NCI-H2196 (cell line): ENCODE results near the gene ZNF653.
"Not testable (repeated sequence)": the region's sequence is repeated elsewhere in the genome, so short reads cannot be mapped to it uniquely, and the experiment has no call there.

Source experiments
- DNase-seq: peaks from one replicate; lab custom pipeline; 2025; ENCODE audit not compliant: unreplicated experiment; lab: John Stamatoyannopoulos, UW

The ZNF653 gene

DNA sequence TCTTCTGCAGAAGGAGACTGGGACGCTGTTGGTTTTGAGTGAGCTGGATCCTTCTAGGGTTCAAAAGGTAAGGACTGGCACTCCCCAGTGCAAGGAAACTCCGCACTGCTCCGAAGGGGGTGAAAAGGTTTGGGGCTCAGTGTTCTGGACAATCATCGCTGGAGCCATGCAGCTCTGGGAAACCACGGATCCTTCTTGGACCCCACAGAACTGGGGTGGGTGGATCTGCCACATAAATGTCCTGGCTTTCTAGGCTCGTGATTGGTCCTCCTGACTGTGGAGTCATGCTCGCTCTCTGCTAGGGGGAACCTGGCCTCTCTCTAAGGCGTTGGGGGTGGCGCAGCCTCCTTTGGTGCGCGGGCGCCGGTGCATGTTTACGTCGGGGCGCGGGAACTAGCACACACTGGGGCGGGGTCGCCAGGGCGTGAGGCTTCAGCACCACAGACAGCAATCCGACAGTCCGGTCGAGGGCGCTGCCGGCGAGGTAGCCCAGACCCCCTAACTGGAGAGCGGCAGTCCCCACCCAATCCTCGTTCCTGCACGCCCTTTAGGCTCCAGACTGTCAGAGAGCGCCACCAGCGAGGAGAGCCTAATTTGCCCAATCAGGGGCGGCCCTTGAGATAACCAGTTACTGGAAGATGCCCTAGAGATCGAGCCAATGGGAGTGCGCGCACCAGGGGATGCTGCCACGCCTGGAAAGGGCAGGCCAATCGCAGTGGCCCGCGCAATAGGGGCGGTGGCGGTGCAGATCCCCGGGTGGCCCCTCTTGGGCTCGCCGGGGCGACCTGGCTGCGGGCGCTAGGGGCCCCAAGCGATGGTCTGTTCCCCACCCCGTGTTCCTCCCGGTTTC, 23.9 kb downstream of the ZNF653 start:
- DNase-seq, result peak; percentile 96

GRCh38 chr19:11480715-11481533, 24.7 kb downstream of the ZNF653 start, which contains the start of gene ELAVL3:
ELAVL3 (minus strand) TSS chr19:11481046; CDS start chr19:11480608, 438 bp downstream.
- peak; percentile 71 for DNase-seq

GRCh38 chr19:11479898-11480714, 25.5 kb downstream of the ZNF653 start:
- peak; percentile 29 for DNase-seq

- DNase-seq, result no peak
Observed at GRCh38 chr19:11479090-11479897, 26.3 kb downstream of the ZNF653 start.

- no peak for DNase-seq
Observed at GRCh38 chr19:11478167-11479089, 27.2 kb downstream of the ZNF653 start.

DNA sequence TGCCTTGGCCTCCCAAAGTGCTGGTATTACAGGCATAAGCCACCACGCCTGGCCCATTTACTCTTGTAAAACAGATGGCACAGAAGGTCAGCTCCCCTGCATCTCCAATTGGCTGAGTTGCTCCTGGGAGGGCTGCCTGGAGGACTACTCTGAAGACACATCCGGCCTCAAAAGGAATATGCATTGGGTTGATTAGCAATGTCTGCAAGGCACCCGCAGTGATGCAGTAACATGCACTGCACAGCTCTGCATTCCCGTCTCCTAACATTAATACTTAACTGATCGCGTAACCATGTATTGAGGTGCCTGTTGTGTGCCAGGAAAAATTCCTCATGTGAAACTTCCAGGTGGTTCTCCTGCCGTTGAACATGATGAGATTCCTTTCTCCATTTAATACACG, 29.8 kb downstream of the ZNF653 start:
- DNase-seq, result no peak

DNA sequence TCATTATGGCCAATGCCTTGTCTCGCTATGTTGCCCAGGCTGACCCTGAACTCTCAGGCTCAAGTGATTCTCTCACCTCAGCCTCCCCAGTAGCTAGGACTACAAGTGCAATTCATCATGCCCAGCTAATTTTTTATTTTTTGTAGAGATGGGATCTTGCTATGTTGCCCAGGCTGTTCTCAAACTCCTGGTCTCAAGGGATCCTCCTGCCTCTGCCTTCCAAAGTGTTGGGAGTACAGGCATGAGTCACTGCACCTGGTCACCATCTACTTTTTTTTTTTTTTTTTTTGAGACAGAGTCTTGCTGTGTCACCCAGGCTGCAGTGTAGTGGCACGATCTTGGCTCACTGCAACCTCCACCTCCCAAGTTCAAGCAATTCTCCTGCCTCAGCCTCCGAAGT, 30.3 kb downstream of the ZNF653 start:
- DNase-seq, result not testable (repeated sequence)

DNA sequence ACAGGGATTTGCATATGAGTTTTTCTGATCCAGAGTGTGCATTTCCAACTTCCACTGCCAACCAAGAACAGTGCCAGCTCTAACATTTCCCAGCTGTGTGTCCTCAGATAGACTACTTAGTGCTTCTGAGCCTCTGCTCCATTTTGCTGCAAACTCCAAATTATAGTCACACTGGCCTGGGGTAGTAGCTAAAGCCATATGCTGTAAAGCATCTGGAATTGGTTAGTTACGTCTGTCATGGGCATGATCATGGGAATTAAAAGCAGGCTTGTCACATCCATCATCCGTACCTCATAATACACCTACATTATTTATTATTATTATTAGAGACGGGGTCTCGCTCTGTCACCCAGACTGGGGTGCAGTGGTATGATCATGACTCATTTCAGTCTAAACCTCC, 31.9 kb downstream of the ZNF653 start:
- DNase-seq, result no peak

GRCh38 chr19:11468266-11468845, 37.3 kb downstream of the ZNF653 start:
- not testable (repeated sequence) for DNase-seq

- no peak for DNase-seq
Observed at GRCh38 chr19:11465600-11465999, 40.0 kb downstream of the ZNF653 start.

- no peak for DNase-seq
Observed at GRCh38 chr19:11464333-11465265, 41.0 kb downstream of the ZNF653 start.

DNA sequence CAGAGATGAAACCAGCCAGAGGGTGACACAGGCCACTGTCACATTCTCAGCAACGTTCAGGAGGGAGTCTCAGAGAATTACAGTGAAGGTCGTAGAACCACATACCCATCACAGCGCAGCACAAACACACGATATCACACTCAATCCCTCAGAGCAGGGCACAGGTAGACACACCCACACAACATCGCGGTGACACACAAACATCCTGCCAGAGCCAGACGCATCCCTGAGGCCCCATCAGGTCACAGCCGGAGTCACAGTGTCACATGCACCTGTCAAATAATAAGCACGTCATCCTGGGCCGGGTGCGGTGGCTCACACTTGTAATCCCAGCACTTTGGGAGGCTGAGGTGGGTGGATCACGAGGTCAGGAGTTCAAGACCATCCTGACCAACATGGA, 42.2 kb downstream of the ZNF653 start:
- DNase-seq, result no peak

GRCh38 chr19:11461453-11461852, 44.2 kb downstream of the ZNF653 start:
- no peak for DNase-seq

- DNase-seq, result no peak
Observed at GRCh38 chr19:11460207-11460606, 45.4 kb downstream of the ZNF653 start.

DNA sequence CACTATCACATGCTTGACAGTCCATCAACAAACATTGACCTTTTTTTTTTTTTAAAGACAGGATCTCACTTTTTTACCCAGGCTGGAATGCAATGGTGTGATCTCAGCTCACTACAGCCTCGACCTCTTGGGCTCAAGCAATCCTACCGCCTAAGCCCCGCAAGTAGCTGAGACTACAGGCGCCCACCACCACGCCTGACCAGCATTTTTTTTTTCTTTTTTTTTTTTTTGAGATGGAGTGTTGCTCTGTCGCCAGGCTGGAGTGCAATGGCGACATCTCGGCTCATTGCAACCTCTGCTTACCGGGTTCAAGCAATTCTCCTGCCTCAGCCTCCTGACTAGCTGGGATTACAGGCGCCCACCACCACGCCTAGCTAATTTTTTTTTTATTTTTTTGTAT, 46.7 kb downstream of the ZNF653 start:
- not testable (repeated sequence) for DNase-seq

DNA sequence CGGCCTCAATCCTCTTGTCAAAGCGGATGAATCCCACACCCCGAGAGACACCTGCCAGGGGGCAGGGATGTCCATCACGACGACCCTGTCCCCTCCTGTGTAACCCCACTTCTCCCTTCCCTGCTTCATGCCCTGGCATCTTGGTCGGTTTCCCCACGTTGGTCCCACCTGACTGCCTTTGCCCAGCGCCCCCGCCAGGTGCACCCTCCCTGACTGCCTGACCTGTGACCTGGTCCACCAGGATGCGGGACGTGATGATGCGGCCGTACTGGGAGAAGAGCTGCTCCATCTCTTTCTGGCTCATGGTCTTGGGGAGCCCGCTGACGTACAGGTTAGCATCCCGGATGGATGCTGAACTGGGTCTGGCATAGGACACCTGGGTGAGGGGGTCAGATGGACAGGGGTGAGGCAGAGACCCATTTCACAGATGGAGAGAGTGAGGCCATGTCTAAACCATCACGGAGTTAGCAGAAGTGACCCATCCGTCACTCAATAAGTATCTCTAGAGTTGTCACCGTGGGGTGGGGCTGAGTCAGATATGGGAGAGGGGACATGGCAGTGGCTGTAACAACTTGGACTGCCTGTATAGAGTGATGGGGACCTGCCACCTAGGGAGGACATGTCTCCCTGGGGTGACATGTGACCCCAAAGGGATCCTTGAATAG, 47.3 kb downstream of the ZNF653 start:
- no peak for DNase-seq

DNA sequence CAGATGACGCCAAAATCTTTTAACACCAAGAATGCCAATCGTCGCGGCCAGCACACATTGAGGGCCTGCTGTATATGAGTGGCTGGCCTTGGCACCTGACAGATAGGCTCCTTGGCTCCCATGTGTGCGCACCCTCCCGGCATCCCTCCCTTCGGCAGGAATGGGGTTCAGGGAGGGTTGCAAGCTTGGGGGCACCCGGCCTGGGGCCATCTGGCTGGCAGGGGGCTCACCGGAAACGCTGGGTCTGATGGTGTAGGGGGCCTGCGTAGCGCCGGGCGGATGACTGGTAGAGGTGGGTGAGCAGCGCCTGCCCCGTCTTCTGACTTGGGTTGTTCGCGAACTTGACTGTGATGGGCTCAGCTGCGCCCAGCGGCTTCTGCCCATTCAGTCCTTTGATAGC, 47.8 kb downstream of the ZNF653 start:
- DNase-seq, result no peak
